ENCODE measurements around the gene SRPX. TPM values are rescaled to one million over a fixed set of nuclear protein-coding genes. Genes with fewer than 3 reads are reported as not detected.

Gene SRPX
- total RNA-seq, 1 experiment from 2014 or later: 0.23 TPM

GRCh38 chrX:38106991-38107655 is 113.5 kb downstream of the SRPX start:
- intact Hi-C loops (cut with micrococcal nuclease; ENCODE audit: unreplicated experiment): no loop called here
- H3K9me3 ChIP-seq (ENCODE audit: control insufficient read depth, insufficient read depth, low read depth, low read length): no peaks in the 10 kb centered on the region
- ATAC-seq: no peak
- no peaks in the 10 kb centered on the region for H3K4me1 ChIP-seq (ENCODE audit: control insufficient read depth, insufficient read depth, low read length)
- DNase-seq (ENCODE audit: low read depth, low spot score): no peak
- no peaks in the 10 kb centered on the region for H3K36me3 ChIP-seq (ENCODE audit: control insufficient read depth, insufficient read depth, low read length)
- in situ Hi-C loops (cut with HindIII; ENCODE audit: low pct_unique_long_range_greater_than_20kb, low sequenced_read_pairs): no loop called here
- H3K27ac ChIP-seq (ENCODE audit: low read length): no peak overlapping the region
- ChIA-PET POLR2A (no interaction called here), CTCF (no interaction called here)
- H3K4me3 ChIP-seq (ENCODE audit: low read depth in 2 of 2, low read length in 2 of 2): no peak overlapping the region
- BruUV-seq (replicated peaks): no TSS peak
- no peaks in the 10 kb centered on the region for H3K27me3 ChIP-seq (ENCODE audit: control insufficient read depth, insufficient read depth, low read length)
- no peak for TF ChIP-seq TCF7L2 (IDR thresholded peaks at IDR 0.05; ENCODE audit: low read depth, low read length)
- TF ChIP-seq REST (IDR thresholded peaks at IDR 0.05; ENCODE audit: insufficient read depth in 1 of 2, low read depth in 2 of 2, low read length in 1 of 2): no peak
- TF ChIP-seq POLR2AphosphoS5 (IDR thresholded peaks at IDR 0.05; ENCODE audit: low read depth, low read length): no peak
- TF ChIP-seq CTCF (IDR thresholded peaks at IDR 0.05): no peak
- TF ChIP-seq SIN3A (IDR thresholded peaks at IDR 0.05; ENCODE audit: borderline replicate concordance, insufficient read depth, low read depth, low read length): no peak

- intact Hi-C loops (cut with micrococcal nuclease; ENCODE audit: unreplicated experiment): no loop called here
- H3K27ac ChIP-seq (ENCODE audit: low read length): no peak overlapping the region
- no peak overlapping the region for H3K4me3 ChIP-seq (ENCODE audit: low read depth in 2 of 2, low read length in 2 of 2)
- ChIA-PET CTCF (no interaction called here), POLR2A (no interaction called here)
- no peaks in the 10 kb centered on the region for H3K9me3 ChIP-seq (ENCODE audit: control insufficient read depth, insufficient read depth, low read depth, low read length)
- ATAC-seq (no peak), DNase-seq (ENCODE audit: low read depth, low spot score) (no peak)
- H3K36me3 ChIP-seq (ENCODE audit: control insufficient read depth, insufficient read depth, low read length): no peaks in the 10 kb centered on the region
- no peaks in the 10 kb centered on the region for H3K27me3 ChIP-seq (ENCODE audit: control insufficient read depth, insufficient read depth, low read length)
- BruUV-seq (replicated peaks): no TSS peak
- TF ChIP-seq POLR2AphosphoS5 (IDR thresholded peaks at IDR 0.05; ENCODE audit: low read depth, low read length): no peak
- no peak for TF ChIP-seq SIN3A (IDR thresholded peaks at IDR 0.05; ENCODE audit: borderline replicate concordance, insufficient read depth, low read depth, low read length)
- TF ChIP-seq REST (IDR thresholded peaks at IDR 0.05; ENCODE audit: insufficient read depth in 1 of 2, low read depth in 2 of 2, low read length in 1 of 2): no peak
- in situ Hi-C loops (cut with HindIII; ENCODE audit: low pct_unique_long_range_greater_than_20kb, low sequenced_read_pairs): no loop called here
- no peaks in the 10 kb centered on the region for H3K4me1 ChIP-seq (ENCODE audit: control insufficient read depth, insufficient read depth, low read length)
Observed at GRCh38 chrX:38105216-38105725, 115.4 kb downstream of the SRPX start.
